HG03442 (cell line): ENCODE measurements around the gene KANSL1L.
"Not testable (repeated sequence)": the region's sequence is repeated elsewhere in the genome, so short reads cannot be mapped to it uniquely, and the experiment has no call there.

Experiments
- ATAC-seq: cut with Tn5 transposase; IDR thresholded peaks from one replicate; pipeline ENCODE4 v1.9.1; 2021; ENCODE audit warnings: mild to moderate bottlenecking, moderate library complexity; ENCODE audit not compliant: unreplicated experiment

The KANSL1L gene

GRCh38 chr2:210171309-210172218 is at the start of gene KANSL1L:
Gene KANSL1L, minus strand, starts transcription at chr2:210171409. Its CDS starts 16,827 bp downstream, at chr2:210154582.
- ATAC-seq: peak; percentile 67

GRCh38 chr2:210215120-210215519 is 43.9 kb upstream of the KANSL1L start:
- no peak for ATAC-seq

GRCh38 chr2:210210185-210210584 is 39.0 kb upstream of the KANSL1L start:
- ATAC-seq: no peak

GRCh38 chr2:210207929-210208328 is 36.7 kb upstream of the KANSL1L start:
- ATAC-seq: no peak

- no peak for ATAC-seq
These were observed 32.3 kb upstream of the KANSL1L start for GRCh38 chr2:210203558-210203957.

- no peak for ATAC-seq
These were observed 31.9 kb upstream of the KANSL1L start for GRCh38 chr2:210203147-210203546.

GRCh38 chr2:210199854-210200253 is 28.6 kb upstream of the KANSL1L start:
- no peak for ATAC-seq

- ATAC-seq: no peak
These were observed 28.1 kb upstream of the KANSL1L start for GRCh38 chr2:210199186-210199765.

- ATAC-seq: no peak
These were observed 27.1 kb upstream of the KANSL1L start for GRCh38 chr2:210198326-210198725.

- ATAC-seq: no peak
These were observed 26.5 kb upstream of the KANSL1L start for GRCh38 chr2:210197720-210198119.

- no peak for ATAC-seq
These were observed 24.1 kb upstream of the KANSL1L start for GRCh38 chr2:210195101-210195852.

- no peak for ATAC-seq
These were observed 19.1 kb upstream of the KANSL1L start for GRCh38 chr2:210190345-210190744.

GRCh38 chr2:210189452-210190138 is 18.4 kb upstream of the KANSL1L start:
- ATAC-seq: no peak

- ATAC-seq: no peak
These were observed 17.5 kb upstream of the KANSL1L start for GRCh38 chr2:210188755-210189154.

GRCh38 chr2:210188190-210188589 is 17.0 kb upstream of the KANSL1L start:
- no peak for ATAC-seq

- ATAC-seq: not testable (repeated sequence)
These were observed 12.7 kb upstream of the KANSL1L start for GRCh38 chr2:210183936-210184335.

GRCh38 chr2:210181606-210182088 is 10.4 kb upstream of the KANSL1L start:
- ATAC-seq: not testable (repeated sequence)

GRCh38 chr2:210181033-210181605 is 9.9 kb upstream of the KANSL1L start:
- ATAC-seq: not testable (repeated sequence)

- no peak for ATAC-seq
These were observed 9.3 kb upstream of the KANSL1L start for GRCh38 chr2:210180477-210180876.

GRCh38 chr2:210179351-210179990 is 8.3 kb upstream of the KANSL1L start:
- no peak for ATAC-seq
